Tibial nerve (tissue), 4 donors: ENCODE data around the gene ZNF618.

Experiments used
- CTCF ChIP-seq, 5 experiments: fragments of 200-600 bp in 3 of 5; fragments of 450-650 bp in 2 of 5; sonication (generic) in 3 of 5; IDR thresholded peaks; one replicate each; pipeline ENCODE4 v1.5.1; 2016 to 2019; ENCODE audit warnings: antibody characterized with exemption in 5 of 5, mild to moderate bottlenecking in 3 of 5, moderate library complexity in 2 of 5
- EP300 ChIP-seq, 2 donors: sonication (generic); formaldehyde crosslinking; IDR thresholded peaks; one replicate each; pipeline ENCODE4 v1.6.1; 2017; ENCODE audit warnings: antibody characterized with exemption in 2 of 2, mild to moderate bottlenecking in 1 of 2

- TF ChIP-seq CTCF (IDR thresholded peaks at IDR 0.05) (no peak), EP300 (IDR thresholded peaks at IDR 0.05) (no peak)
Measured at GRCh38 chr9:114037961-114038723, 162.0 kb downstream of the ZNF618 start.
